ENCODE data around the gene SRPK3. TPM values are rescaled to one million over a fixed set of nuclear protein-coding genes. Genes with fewer than 3 reads are reported as not detected.
A peak's percentile ranks its signal among the peaks of the same experiment; 100 is the strongest.
"Not testable (repeated sequence)": the region's sequence is repeated elsewhere in the genome, so short reads cannot be mapped to it uniquely, and the experiment has no call there.

SRPK3 gene
- total RNA-seq, 3 donors from 2014 or later (not counting 1 experiment from before 2014, with no cell fraction given) = not detected

- ATAC-seq; DNase-seq; H3K27me3 ChIP-seq (ENCODE audit: control insufficient read depth, insufficient read depth, low read length); H3K4me3 ChIP-seq (ENCODE audit: low read length); H3K36me3 Mint-ChIP-seq; H3K27ac ChIP-seq (ENCODE audit: low read length); H3K36me3 ChIP-seq (ENCODE audit: control insufficient read depth, insufficient read depth, low read length); H3K4me3 Mint-ChIP-seq; H3K4me1 Mint-ChIP-seq; H3K9me3 ChIP-seq (ENCODE audit: control insufficient read depth, insufficient read depth, low read length); intact Hi-C loops (cut with micrococcal nuclease); H3K27ac Mint-ChIP-seq; H3K9me3 Mint-ChIP-seq: not testable (repeated sequence)
- H3K27me3 Mint-ChIP-seq (ENCODE audit: low read depth in 2 of 2) = peaks cover 7 to 10% of the 10 kb centered on the region in 2 donors
- WGBS (ENCODE audit: insufficient coverage) = 91% methylated on average over 22 of the region's 35 CpGs
- H3K4me1 ChIP-seq (ENCODE audit: control insufficient read depth, insufficient read depth, low read length) = peaks cover 15% of the 10 kb centered on the region
Observed at GRCh38 chrX:153743468-153744209, 37.2 kb upstream of the SRPK3 start.

- no peaks in the 10 kb centered on the region for H3K36me3 ChIP-seq (ENCODE audit: control insufficient read depth, insufficient read depth, low read length)
- no peak overlapping the region for H3K27ac Mint-ChIP-seq
- H3K27me3 ChIP-seq (ENCODE audit: control insufficient read depth, insufficient read depth, low read length) = no peaks in the 10 kb centered on the region
- H3K4me1 Mint-ChIP-seq = peaks cover 0 to 7% of the 10 kb centered on the region in 2 donors
- DNase-seq (peak in 1 of 2 donors; percentile 43), ATAC-seq (no peak)
- no peaks in the 10 kb centered on the region for H3K9me3 ChIP-seq (ENCODE audit: control insufficient read depth, insufficient read depth, low read length)
- no peak overlapping the region for H3K4me3 Mint-ChIP-seq
- TF ChIP-seq CTCF (IDR thresholded peaks at IDR 0.05) = no peak
- peaks cover 15% of the 10 kb centered on the region for H3K4me1 ChIP-seq (ENCODE audit: control insufficient read depth, insufficient read depth, low read length)
- H3K27ac ChIP-seq (ENCODE audit: low read length) = no peak overlapping the region
- no peak overlapping the region for H3K4me3 ChIP-seq (ENCODE audit: low read length)
- no peaks in the 10 kb centered on the region for H3K9me3 Mint-ChIP-seq
- H3K27me3 Mint-ChIP-seq (ENCODE audit: low read depth in 2 of 2) = peaks cover 10 to 18% of the 10 kb centered on the region in 2 donors
- 27% methylated on average over 35 of the region's 38 CpGs for WGBS (ENCODE audit: insufficient coverage)
- H3K36me3 Mint-ChIP-seq = no peaks in the 10 kb centered on the region
- intact Hi-C loops (cut with micrococcal nuclease) = no loop called here
Observed at GRCh38 chrX:153744210-153745066, 36.4 kb upstream of the SRPK3 start.

GRCh38 chrX:153745067-153745433 is 35.8 kb upstream of the SRPK3 start:
- H3K4me3 ChIP-seq (ENCODE audit: low read length); H3K36me3 Mint-ChIP-seq; ATAC-seq; H3K4me1 Mint-ChIP-seq; H3K9me3 ChIP-seq (ENCODE audit: control insufficient read depth, insufficient read depth, low read length); H3K27ac Mint-ChIP-seq; H3K27me3 ChIP-seq (ENCODE audit: control insufficient read depth, insufficient read depth, low read length); DNase-seq; H3K4me3 Mint-ChIP-seq; H3K4me1 ChIP-seq (ENCODE audit: control insufficient read depth, insufficient read depth, low read length); intact Hi-C loops (cut with micrococcal nuclease); H3K36me3 ChIP-seq (ENCODE audit: control insufficient read depth, insufficient read depth, low read length); H3K27ac ChIP-seq (ENCODE audit: low read length); H3K9me3 Mint-ChIP-seq: not testable (repeated sequence)
- peaks cover 13 to 24% of the 10 kb centered on the region in 2 donors for H3K27me3 Mint-ChIP-seq (ENCODE audit: low read depth in 2 of 2)
- 32% methylated on average over 10 of the region's 12 CpGs for WGBS (ENCODE audit: insufficient coverage)

GRCh38 chrX:153746359-153746758 is 34.5 kb upstream of the SRPK3 start:
- Histone ChIP-seq H3K36me3 (ENCODE audit: control insufficient read depth, insufficient read depth, low read length) (no peaks in the 10 kb centered on the region), H3K27ac (ENCODE audit: low read length) (no peak overlapping the region), H3K9me3 (ENCODE audit: control insufficient read depth, insufficient read depth, low read length) (no peaks in the 10 kb centered on the region), H3K27me3 (ENCODE audit: control insufficient read depth, insufficient read depth, low read length) (no peaks in the 10 kb centered on the region), H3K4me3 (ENCODE audit: low read length) (no peak overlapping the region), H3K4me1 (ENCODE audit: control insufficient read depth, insufficient read depth, low read length) (peaks cover 5% of the 10 kb centered on the region)
- Mint-ChIP-seq H3K4me1 (peaks cover 0 to 7% of the 10 kb centered on the region in 2 donors), H3K27ac (no peak overlapping the region), H3K27me3 (ENCODE audit: low read depth in 2 of 2) (peaks cover 13 to 24% of the 10 kb centered on the region in 2 donors), H3K9me3 (no peaks in the 10 kb centered on the region), H3K4me3 (no peak overlapping the region), H3K36me3 (no peaks in the 10 kb centered on the region)
- no peak for DNase-seq
- 87% methylated on average over 3 of the region's 3 CpGs for WGBS (ENCODE audit: insufficient coverage)
- intact Hi-C loops (cut with micrococcal nuclease) = no loop called here
- ATAC-seq = no peak
- TF ChIP-seq CTCF (IDR thresholded peaks at IDR 0.05) = no peak

- WGBS (ENCODE audit: insufficient coverage) = 100% methylated on average over 2 of the region's 6 CpGs
- ATAC-seq; H3K9me3 Mint-ChIP-seq; H3K9me3 ChIP-seq (ENCODE audit: control insufficient read depth, insufficient read depth, low read length); H3K27ac Mint-ChIP-seq; H3K4me3 Mint-ChIP-seq; H3K4me3 ChIP-seq (ENCODE audit: low read length); DNase-seq; intact Hi-C loops (cut with micrococcal nuclease); H3K36me3 Mint-ChIP-seq; H3K27me3 ChIP-seq (ENCODE audit: control insufficient read depth, insufficient read depth, low read length); H3K27ac ChIP-seq (ENCODE audit: low read length); H3K36me3 ChIP-seq (ENCODE audit: control insufficient read depth, insufficient read depth, low read length); H3K4me1 Mint-ChIP-seq; H3K4me1 ChIP-seq (ENCODE audit: control insufficient read depth, insufficient read depth, low read length): not testable (repeated sequence)
- H3K27me3 Mint-ChIP-seq (ENCODE audit: low read depth in 2 of 2) = peaks cover 13 to 24% of the 10 kb centered on the region in 2 donors
Observed at GRCh38 chrX:153746991-153747390, 33.9 kb upstream of the SRPK3 start.

GRCh38 chrX:153749017-153749416 is 31.8 kb upstream of the SRPK3 start:
- H3K4me1 ChIP-seq (ENCODE audit: control insufficient read depth, insufficient read depth, low read length); ATAC-seq; H3K4me3 ChIP-seq (ENCODE audit: low read length); H3K27me3 ChIP-seq (ENCODE audit: control insufficient read depth, insufficient read depth, low read length); DNase-seq; H3K4me3 Mint-ChIP-seq; H3K4me1 Mint-ChIP-seq; intact Hi-C loops (cut with micrococcal nuclease); H3K36me3 Mint-ChIP-seq; H3K27ac ChIP-seq (ENCODE audit: low read length); H3K36me3 ChIP-seq (ENCODE audit: control insufficient read depth, insufficient read depth, low read length); H3K9me3 Mint-ChIP-seq; H3K9me3 ChIP-seq (ENCODE audit: control insufficient read depth, insufficient read depth, low read length); H3K27ac Mint-ChIP-seq: not testable (repeated sequence)
- 90% methylated on average over 7 of the region's 7 CpGs for WGBS (ENCODE audit: insufficient coverage)
- peaks cover 13 to 24% of the 10 kb centered on the region in 2 donors for H3K27me3 Mint-ChIP-seq (ENCODE audit: low read depth in 2 of 2)
